ENCODE data around the gene VKORC1.

Gene VKORC1

GRCh38 chr16:31130336-31130891 lies 35.8 kb upstream of the VKORC1 start:
- DNase-seq (ENCODE audit: low spot score): no peak

- DNase-seq (ENCODE audit: low spot score): no peak
These were observed 35.2 kb upstream of the VKORC1 start for GRCh38 chr16:31129568-31130335.

DNA sequence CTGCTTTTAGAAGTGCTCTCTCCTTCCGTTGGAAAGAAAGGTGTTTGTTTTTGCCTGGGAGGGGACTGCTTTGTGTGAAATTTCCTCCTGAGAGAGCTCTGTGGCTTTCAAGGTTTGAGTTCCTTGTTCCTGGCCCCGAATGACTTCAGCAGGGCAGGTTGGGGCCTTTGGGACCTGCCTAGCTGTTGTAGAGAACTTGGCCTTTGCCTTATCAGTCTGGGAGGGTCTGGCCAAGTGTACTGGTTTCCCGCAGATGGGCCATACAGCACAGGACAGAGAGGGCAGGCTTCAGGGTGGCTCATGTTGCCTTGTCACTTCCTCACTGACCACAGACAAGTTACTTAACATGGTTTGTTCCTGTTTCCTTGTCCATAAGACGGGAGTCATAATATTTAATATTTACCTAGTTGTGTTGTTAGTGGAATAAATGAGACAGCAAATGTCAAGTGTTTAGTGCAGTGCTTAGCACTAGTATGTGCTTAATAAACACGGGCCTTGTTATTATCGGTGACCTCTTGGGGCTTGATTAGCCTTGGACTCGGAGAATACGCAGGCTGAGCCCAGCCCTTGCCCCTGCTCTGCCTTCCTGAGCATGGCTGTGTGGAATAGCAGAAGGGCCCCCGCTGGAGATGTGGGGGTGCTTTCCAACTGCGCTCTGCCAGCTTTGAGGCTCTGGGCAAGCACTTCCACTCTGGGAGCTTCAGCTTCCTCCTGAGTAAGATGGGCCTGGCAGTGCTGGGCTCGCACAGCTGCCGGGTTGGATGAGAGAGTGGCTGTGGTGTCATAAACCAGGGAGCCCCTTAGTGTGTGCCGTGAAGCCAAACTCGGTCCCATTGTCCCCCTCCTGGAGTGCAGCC lies 34.3 kb upstream of the VKORC1 start:
- DNase-seq (ENCODE audit: low spot score): no peak

- DNase-seq (ENCODE audit: low spot score): no peak
These were observed 32.6 kb upstream of the VKORC1 start for GRCh38 chr16:31127182-31127581.

- DNase-seq (ENCODE audit: low spot score): no peak
These were observed 31.2 kb upstream of the VKORC1 start for GRCh38 chr16:31125844-31126243.

- DNase-seq (ENCODE audit: low spot score): no peak
These were observed 25.5 kb upstream of the VKORC1 start for GRCh38 chr16:31120129-31120528.

- no peak for DNase-seq (ENCODE audit: low spot score)
These were observed 23.9 kb upstream of the VKORC1 start for GRCh38 chr16:31118223-31119155.

GRCh38 chr16:31117384-31118222 lies 23.0 kb upstream of the VKORC1 start, which contains the start of gene KAT8:
Gene KAT8 (plus strand): TSS chr16:31117664. CDS start chr16:31117682, 18 bp downstream.
- DNase-seq (ENCODE audit: low spot score): peak; percentile 97

- DNase-seq (ENCODE audit: low spot score): no peak
These were observed 19.9 kb upstream of the VKORC1 start for GRCh38 chr16:31114468-31114867.

- no peak for DNase-seq (ENCODE audit: low spot score)
These were observed 18.8 kb upstream of the VKORC1 start for GRCh38 chr16:31113121-31114120.

DNA sequence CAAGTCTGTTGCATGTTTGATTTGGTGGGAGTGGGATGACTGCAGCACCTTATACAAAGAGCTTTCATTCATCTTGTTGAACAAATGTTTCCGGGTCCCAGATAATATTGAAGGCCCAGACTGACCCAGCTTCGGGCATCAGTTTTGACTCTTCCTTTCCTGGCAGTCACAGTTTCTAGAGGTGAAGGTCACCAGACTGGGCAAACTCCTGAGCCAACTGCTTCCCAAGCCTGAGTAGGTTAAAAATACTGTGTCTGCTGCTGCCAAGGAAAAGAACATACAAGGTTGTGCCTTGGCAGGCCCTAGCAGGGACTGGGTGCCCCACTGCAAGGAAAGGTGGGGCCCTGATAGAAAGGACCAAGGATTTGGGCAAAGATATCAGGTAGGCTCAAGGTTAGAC lies 18.1 kb upstream of the VKORC1 start:
- DNase-seq (ENCODE audit: low spot score): no peak

DNA sequence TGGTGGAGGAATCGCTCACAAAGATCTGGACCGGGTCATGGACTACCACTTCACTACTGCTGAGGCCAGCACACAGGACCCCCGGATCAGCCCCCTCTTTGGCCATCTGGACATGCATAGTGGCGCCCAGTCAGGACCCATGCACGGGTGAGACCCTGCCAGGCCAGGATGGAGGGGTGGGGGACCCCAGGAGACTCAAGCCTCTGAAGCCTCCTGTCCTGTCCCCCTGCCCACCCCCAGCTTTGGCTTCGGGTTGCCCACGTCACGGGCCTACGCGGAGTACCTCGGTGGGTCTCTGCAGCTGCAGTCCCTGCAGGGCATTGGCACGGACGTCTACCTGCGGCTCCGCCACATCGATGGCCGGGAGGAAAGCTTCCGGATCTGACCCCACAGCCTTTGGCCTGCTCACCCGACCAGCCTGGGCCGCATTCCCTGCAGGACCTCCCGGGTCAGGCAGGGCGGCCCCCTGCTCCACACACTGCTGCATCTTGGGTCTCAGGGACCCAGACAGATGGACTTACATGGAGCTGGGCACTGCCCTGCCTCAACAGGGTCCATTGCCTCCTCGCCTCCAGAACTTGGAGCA lies 17.4 kb upstream of the VKORC1 start:
- DNase-seq (ENCODE audit: low spot score): no peak

- DNase-seq (ENCODE audit: low spot score): no peak
These were observed 15.8 kb upstream of the VKORC1 start for GRCh38 chr16:31110106-31111034.

DNA sequence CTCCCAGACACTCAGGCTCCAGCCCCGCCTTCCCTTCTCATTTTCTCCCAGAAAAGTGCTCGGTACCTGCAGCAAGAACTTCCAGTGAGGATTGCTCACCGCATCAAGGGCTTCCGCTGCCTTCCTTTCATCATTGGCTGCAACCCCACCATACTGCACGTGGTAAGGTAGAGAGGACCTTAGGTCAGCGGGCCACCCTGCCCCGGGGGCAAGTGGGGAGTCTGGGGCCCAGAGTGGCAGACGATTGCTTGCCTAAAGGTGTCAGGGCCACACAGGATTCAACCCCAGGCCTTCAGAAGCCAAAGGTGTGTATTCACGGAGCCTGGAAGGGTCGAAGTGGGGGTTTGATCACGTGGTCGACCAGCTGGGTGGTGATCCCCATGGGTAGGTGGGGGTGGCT lies 15.0 kb upstream of the VKORC1 start:
- no peak for DNase-seq (ENCODE audit: low spot score)

DNA sequence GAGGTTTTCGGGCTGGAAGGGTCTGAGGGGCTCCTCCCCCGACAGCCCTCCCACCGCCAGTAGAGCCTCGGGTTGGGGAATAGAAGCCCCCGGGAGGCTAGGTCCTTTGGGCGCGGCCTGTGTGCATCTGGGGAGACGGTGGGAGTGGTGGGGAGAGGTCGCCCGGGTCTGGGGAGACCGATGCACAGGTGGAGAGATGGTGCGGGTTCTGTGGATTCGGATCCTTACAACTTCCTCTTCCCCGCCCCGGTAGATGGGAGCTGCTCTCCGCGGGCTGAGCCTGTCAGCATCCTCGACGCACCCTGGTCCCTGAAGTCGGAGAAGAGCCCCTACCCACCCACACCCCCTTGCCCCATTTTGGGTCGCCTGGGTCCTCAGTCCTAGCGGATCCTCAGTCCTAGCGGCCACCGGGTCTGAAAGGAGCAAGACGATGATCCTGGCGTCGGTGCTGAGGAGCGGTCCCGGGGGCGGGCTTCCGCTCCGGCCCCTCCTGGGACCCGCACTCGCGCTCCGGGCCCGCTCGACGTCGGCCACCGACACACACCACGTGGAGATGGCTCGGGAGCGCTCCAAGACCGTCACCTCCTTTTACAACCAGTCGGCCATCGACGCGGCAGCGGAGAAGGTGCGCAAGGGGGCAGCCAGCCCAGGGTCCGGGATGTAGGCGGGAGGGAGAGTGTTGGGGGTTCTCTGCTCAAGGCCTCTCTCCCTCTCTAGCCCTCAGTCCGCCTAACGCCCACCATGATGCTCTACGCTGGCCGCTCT lies 14.4 kb upstream of the VKORC1 start:
- no peak for DNase-seq (ENCODE audit: low spot score)

- peak; percentile 85 for DNase-seq (ENCODE audit: low spot score)
These were observed 13.6 kb upstream of the VKORC1 start, which contains the start of gene BCKDK for GRCh38 chr16:31108035-31108793. Gene BCKDK (plus strand): TSS chr16:31108386. CDS start chr16:31109224, 838 bp downstream.
